Right ventricle myocardium superior (tissue), 1 donor: ENCODE data around the gene CCNT1. TPM values are rescaled to one million over a fixed set of nuclear protein-coding genes. Genes with fewer than 3 reads are reported as not detected.
"Not testable (repeated sequence)": the region's sequence is repeated elsewhere in the genome, so short reads cannot be mapped to it uniquely, and the experiment has no call there.

Experiments used
- ATAC-seq: fragments of 200-7000 bp; cut with Tn5 transposase; one replicate; pipeline ENCODE4 v1.9.1; 2020; ENCODE audit warnings: mild to moderate bottlenecking; ENCODE audit not compliant: poor library complexity
- DNase-seq: peaks from one replicate; pipeline ENCODE4 v3.0.0-alpha.2; 2020
- intact Hi-C: fragments of 100-400 bp; cut with DNase I; formaldehyde crosslinking; loops from one replicate; pipeline ENCODE4 v1.11.2; 2022
- microRNA-seq: library from miRNA; unstranded; fragments of <30 nt; microRNA quantifications from one replicate; pipeline ENCODE4 v1.2.0, GENCODE V29; 2020
- total RNA-seq: library from RNA; stranded (reverse); fragmentation: NEBNext Ultra II Directional; extraction: Animal tissue kit (Norgen Biotek cat#: 25700); gene quantifications from one replicate; pipeline ENCODE4 v1.2.1, GENCODE V29; 2021
- donor health status: DM: no; HTN: yes; CAD: no; lungs with severe emphysema.

Gene CCNT1
- total RNA-seq, 1 donor from 2014 or later: 17.5 TPM

DNA sequence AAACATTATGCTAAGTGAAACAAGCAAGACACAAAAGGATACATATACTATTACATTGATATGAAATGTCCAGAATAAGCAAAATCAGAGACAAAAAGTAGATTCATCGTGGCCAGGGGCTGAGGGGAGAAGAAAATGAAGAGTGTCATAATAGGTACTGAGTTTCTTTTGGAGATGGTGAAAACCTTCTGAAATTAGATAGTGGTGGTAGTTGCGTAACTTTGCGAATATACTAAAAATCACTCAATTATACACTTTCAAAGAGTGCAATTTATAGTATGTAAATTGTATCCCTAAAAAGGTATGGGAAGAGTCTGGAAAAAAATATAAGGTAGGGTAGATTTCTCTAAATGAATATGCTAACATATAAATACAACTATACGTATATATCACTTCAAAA lies 56.6 kb downstream of the CCNT1 start:
- DNase-seq (no peak), ATAC-seq (no peak)
- intact Hi-C loops: no loop called here

DNA sequence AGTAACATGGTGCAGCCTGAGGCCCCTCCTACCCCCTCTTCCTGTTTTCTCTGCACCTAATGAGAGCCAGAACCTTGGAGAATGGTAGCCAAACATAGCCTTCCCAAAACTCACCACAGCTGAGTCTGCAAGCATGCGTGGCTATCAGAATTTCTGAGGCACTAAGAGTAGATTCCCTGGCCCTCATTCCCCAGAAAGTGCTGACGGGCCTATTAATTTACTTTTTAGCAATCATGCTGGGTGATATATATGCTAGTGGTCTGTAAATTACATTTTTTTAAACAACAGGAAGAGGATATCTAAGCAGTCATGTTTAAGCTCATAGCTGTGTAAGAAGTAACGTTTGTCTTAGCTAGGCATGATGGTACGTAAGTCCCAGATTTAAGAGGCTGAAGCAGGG lies 64.8 kb downstream of the CCNT1 start:
- ATAC-seq (no peak), DNase-seq (no peak)
- intact Hi-C loops: no loop called here

DNA sequence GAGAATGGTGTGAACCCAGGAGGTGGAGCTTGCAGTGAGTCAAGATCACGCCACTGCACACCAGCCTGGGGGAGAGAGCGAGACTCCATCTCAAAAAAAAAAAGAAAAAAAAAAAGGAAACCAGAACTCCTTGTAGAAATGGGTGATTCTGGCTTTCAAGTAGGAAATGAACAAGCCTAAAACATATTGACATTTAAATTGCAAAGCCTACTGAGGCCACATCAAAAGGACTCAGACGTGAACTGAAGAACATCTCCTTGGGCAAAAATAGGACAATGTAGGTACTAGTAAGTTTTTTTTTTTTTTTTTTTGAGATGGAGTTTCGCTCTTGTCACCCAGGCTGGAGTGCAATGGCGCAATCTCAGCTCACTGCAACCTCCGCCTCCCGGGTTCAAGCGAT lies 71.2 kb downstream of the CCNT1 start:
- intact Hi-C loops, ATAC-seq, DNase-seq: not testable (repeated sequence)

DNA sequence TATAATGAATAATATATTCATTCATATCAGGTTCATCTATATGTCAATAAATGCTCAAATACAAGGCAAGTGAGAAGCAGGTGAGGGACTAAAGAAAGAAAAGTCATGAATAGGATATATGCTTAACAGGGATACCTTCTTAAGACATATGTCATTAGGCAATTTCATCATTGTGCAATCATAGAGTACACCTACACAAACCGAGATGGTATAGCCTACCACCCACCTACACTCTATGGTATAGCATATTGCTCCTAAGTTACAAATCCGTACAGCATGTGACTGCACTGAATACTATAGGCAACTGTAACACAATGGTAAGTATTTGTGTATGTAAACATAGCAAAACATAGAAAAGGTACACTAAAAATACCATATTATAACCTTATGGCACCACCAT lies 73.5 kb downstream of the CCNT1 start:
- intact Hi-C loops: no loop called here
- ATAC-seq: no peak
- no peak for DNase-seq

DNA sequence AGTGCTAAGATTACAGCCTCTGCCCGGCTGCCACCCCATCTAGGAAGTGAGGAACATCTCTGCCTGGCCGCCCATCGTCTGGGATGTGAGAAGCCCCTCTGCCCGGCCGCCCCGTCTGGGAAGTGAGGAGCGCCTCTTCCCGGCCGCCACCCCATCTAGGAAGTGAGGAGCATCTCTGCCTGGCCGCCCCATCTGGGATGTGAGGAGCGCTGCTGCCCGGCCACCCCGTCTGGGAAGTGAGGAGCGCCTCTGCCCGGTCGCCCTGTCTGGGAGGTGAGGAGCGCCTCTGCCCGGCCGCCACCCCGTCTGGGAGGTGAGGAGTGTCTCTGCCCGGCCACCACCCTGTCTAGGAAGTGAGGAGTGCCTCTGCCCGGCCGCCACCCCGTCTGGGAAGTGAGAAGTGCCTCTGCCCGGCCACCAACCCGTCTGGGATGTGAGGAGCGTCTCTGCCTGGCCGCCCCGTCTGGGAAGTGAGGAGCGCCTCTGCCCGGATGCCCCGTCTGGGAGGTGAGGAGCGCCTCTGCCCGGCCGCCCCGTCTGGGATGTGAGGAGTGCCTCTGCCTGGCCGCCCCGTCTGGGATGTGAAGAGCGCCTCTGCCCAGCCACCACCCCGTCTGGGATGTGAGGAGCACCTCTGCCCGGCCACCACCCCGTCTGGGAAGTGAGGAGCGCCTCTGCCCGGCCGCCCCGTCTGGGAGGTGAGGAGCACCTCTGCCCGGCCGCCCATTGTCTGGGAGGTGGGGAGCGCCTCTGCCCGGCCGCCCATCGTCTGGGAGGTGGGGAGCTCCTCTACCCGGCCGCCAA lies 74.6 kb downstream of the CCNT1 start:
- intact Hi-C loops, ATAC-seq, DNase-seq: not testable (repeated sequence)

DNA sequence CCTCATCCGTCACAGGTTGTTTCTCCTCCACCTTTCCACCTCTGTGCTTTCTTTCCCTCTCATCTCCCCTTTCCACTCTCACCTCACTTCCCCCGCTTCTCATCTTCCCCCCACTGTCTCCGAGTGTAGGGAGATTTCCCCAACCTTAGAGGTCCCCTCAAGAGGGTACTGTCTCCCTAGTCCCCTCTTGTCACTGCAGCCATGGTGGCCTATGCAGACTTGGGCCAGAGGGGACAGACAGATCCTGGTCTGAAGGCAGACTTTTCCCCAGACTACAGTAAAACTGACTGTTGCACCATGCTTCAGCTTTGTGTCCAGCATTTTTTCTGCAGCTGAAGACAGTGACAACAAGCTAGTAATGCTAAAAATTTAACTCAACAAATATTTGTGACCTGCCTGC lies 75.7 kb downstream of the CCNT1 start:
- DNase-seq: no peak
- ATAC-seq: no peak
- intact Hi-C loops: no loop called here

DNA sequence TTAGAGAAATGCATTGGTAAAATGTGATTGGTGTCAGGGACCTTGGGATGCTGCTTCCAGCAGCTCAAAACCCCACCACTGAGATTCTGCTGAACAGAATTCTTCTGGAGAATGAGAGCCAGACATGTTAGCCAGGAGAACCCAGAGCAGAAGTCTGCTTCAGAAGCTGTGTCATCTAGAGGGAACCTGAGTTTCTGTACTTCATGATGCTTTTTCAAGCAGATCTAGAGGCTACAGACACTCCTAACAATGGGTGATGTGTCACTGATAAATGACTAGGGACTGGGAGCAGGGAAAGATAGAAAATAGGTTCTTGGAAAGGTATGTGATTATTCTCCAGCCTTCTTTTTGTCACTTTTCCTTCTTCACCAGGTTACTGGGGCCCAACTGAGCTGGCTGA lies 76.1 kb downstream of the CCNT1 start:
- intact Hi-C loops: no loop called here
- ATAC-seq (no peak), DNase-seq (no peak)

Small RNAs within 50 kb of the gene (microRNA-seq; reads per million reads assigned to microRNA genes)
- not detected for gene MIR1291

Other genes starting within 250 kb of the CCNT1 start
- gene ANP32D, start 244.1 kb downstream of the CCNT1 start, total RNA-seq: not detected
- not detected for gene C12orf54, start 234.2 kb downstream of the CCNT1 start, total RNA-seq
- not detected for gene OR8S1, start 191.1 kb downstream of the CCNT1 start, total RNA-seq
- gene LALBA, start 146.7 kb downstream of the CCNT1 start, total RNA-seq: not detected
- 17.3 TPM for gene KANSL2, start 34.5 kb downstream of the CCNT1 start, total RNA-seq
- gene ADCY6, start 72.4 kb upstream of the CCNT1 start, total RNA-seq: 52.1 TPM
- gene CACNB3, start 101.8 kb upstream of the CCNT1 start, total RNA-seq: 5.9 TPM
- gene DDX23, start 135.5 kb upstream of the CCNT1 start, total RNA-seq: 32.4 TPM
- gene RND1, start 149.2 kb upstream of the CCNT1 start, total RNA-seq: 0.11 TPM
- gene FKBP11, start 208.8 kb upstream of the CCNT1 start, total RNA-seq: 3.4 TPM
- 43.7 TPM for gene ARF3, start 240.8 kb upstream of the CCNT1 start, total RNA-seq